Fibroblast of lung (primary cell): ENCODE data around the gene PAM16. TPM values are rescaled to one million over a fixed set of nuclear protein-coding genes. Genes with fewer than 3 reads are reported as not detected.

Experiments used
- DNase-seq, 2 donors: peaks; one replicate each; pipeline versions ENCODE4 v3.0.0 to v3.0.0-alpha.2; 2010; ENCODE audit warnings: low read depth in 2 of 2
- H2AFZ ChIP-seq: 2 replicates; pipeline ENCODE4 v1.5.1; 2012; ENCODE audit warnings: low read length, control low read depth, inconsistent platforms
- H3K27ac ChIP-seq: 2 replicates; pipeline ENCODE4 v1.5.1; 2011; ENCODE audit warnings: low read length, control low read depth; ENCODE audit not compliant: insufficient read depth
- H3K27me3 ChIP-seq: 2 replicates; pipeline ENCODE4 v1.5.1; 2011; ENCODE audit warnings: mild to moderate bottlenecking, low read length; ENCODE audit not compliant: control insufficient read depth, insufficient read depth
- H3K36me3 ChIP-seq: 2 replicates; pipeline ENCODE4 v1.5.1; 2011; ENCODE audit warnings: low read length; ENCODE audit not compliant: control insufficient read depth, insufficient read depth
- H3K4me1 ChIP-seq: 2 replicates; pipeline ENCODE4 v1.5.1; 2011; ENCODE audit warnings: low read length; ENCODE audit not compliant: control insufficient read depth, insufficient read depth; ENCODE audit errors: extremely low read depth
- H3K4me2 ChIP-seq: 2 replicates; pipeline ENCODE4 v1.5.1; 2011; ENCODE audit warnings: low read length, control low read depth; ENCODE audit not compliant: insufficient read depth; ENCODE audit errors: extremely low read depth
- H3K4me3 ChIP-seq, 4 experiments: fragments of 200-600 bp in 1 of 4; sonication (generic) in 1 of 4; replicated peaks in 1 of 4; 2 replicates each; pipeline ENCODE4 v1.5.1; 2011 to 2016; ENCODE audit warnings: low read length in 4 of 4, low read depth in 3 of 4, mild to moderate bottlenecking in 3 of 4, control low read depth in 2 of 4, inconsistent platforms in 1 of 4, mixed read lengths in 1 of 4; ENCODE audit not compliant: insufficient read depth in 1 of 4; ENCODE audit errors: control extremely low read depth in 1 of 4
- H3K79me2 ChIP-seq: 2 replicates; pipeline ENCODE4 v1.5.1; 2012; ENCODE audit warnings: mild to moderate bottlenecking, low read length, inconsistent platforms; ENCODE audit not compliant: control insufficient read depth, insufficient read depth
- H3K9ac ChIP-seq: 2 replicates; pipeline ENCODE4 v1.5.1; 2011; ENCODE audit warnings: mild to moderate bottlenecking, low read length, control low read depth; ENCODE audit not compliant: insufficient read depth
- H3K9me3 ChIP-seq: 2 replicates; pipeline ENCODE4 v1.5.1; 2012; ENCODE audit warnings: low read depth, low read length; ENCODE audit not compliant: control insufficient read depth, insufficient read depth
- H4K20me1 ChIP-seq: 2 replicates; pipeline ENCODE4 v1.5.1; 2011; ENCODE audit warnings: low read length; ENCODE audit not compliant: control insufficient read depth, insufficient read depth; ENCODE audit errors: extremely low read depth
- EZH2 ChIP-seq: IDR thresholded peaks from 2 replicates; pipeline ENCODE4 v1.5.1; 2012; ENCODE audit warnings: low read length, control low read depth, mild to moderate bottlenecking; ENCODE audit errors: missing control alignments
- polyA plus RNA-seq, 2 donors: library from polyadenylated mRNA; depleted of rRNA in 1 of 2; stranded (reverse) in 1 of 2; unstranded in 1 of 2; fragments of >200 nt; gene quantifications; 2 replicates each; pipeline ENCODE4 v1.2.1, GENCODE V29; 2011 to 2012; ENCODE audit warnings: missing spikeins in 1 of 2
- total RNA-seq: library from RNA; depleted of rRNA; stranded (reverse); fragments of >200 nt; gene quantifications from 2 replicates; pipeline ENCODE4 v1.2.1, GENCODE V29; 2014
- TF ChIP-seq, protein P1 (sequence below), 2 donors: IDR thresholded peaks in 1 of 2; conservative IDR thresholded peaks in 1 of 2; 1 replicate in 1 of 2; 2 replicates in 1 of 2; pipeline ENCODE4 v1.5.1; 2011 to 2012; ENCODE audit warnings: low read length in 2 of 2, control low read depth in 1 of 2, inconsistent platforms in 1 of 2, low read depth in 1 of 2, mild to moderate bottlenecking in 1 of 2

The PAM16 gene
- total and polyA plus RNA-seq, 2 donors (not counting 1 experiment from before 2014, with no cell fraction given) = 14.8 to 34.3 TPM

- peak overlapping the region; percentile 80 for H3K4me2 ChIP-seq
- peaks cover 2% of the 10 kb centered on the region for H4K20me1 ChIP-seq
- peak overlapping the region; percentile 32 for H3K9ac ChIP-seq
- TF ChIP-seq, protein P1, sequence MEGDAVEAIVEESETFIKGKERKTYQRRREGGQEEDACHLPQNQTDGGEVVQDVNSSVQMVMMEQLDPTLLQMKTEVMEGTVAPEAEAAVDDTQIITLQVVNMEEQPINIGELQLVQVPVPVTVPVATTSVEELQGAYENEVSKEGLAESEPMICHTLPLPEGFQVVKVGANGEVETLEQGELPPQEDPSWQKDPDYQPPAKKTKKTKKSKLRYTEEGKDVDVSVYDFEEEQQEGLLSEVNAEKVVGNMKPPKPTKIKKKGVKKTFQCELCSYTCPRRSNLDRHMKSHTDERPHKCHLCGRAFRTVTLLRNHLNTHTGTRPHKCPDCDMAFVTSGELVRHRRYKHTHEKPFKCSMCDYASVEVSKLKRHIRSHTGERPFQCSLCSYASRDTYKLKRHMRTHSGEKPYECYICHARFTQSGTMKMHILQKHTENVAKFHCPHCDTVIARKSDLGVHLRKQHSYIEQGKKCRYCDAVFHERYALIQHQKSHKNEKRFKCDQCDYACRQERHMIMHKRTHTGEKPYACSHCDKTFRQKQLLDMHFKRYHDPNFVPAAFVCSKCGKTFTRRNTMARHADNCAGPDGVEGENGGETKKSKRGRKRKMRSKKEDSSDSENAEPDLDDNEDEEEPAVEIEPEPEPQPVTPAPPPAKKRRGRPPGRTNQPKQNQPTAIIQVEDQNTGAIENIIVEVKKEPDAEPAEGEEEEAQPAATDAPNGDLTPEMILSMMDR (conservative IDR thresholded peaks at IDR 0.05 in 1 of 2, IDR thresholded peaks at IDR 0.05 in 1 of 2; ENCODE audit: low read depth in 1 of 2, low read length in 2 of 2) = no peak
- TF ChIP-seq EZH2 = no peak
- no peak overlapping the region for H2AFZ ChIP-seq
- H3K4me3 ChIP-seq = peak overlapping the region in 2 of 4 experiments; percentile 16 to 92
- no peaks in the 10 kb centered on the region for H3K27me3 ChIP-seq
- H3K4me1 ChIP-seq = peaks cover 44% of the 10 kb centered on the region
- DNase-seq = peak; percentile 88 to 89
- H3K36me3 ChIP-seq = peaks cover 4% of the 10 kb centered on the region
- peaks cover 38% of the 10 kb centered on the region for H3K79me2 ChIP-seq
- H3K27ac ChIP-seq = peak overlapping the region; percentile 93
- no peaks in the 10 kb centered on the region for H3K9me3 ChIP-seq
Measured at GRCh38 chr16:4370570-4371356, 19.6 kb upstream of the PAM16 start.

- H3K36me3 ChIP-seq = peaks cover 3% of the 10 kb centered on the region
- DNase-seq = no peak
- peaks cover 33% of the 10 kb centered on the region for H3K79me2 ChIP-seq
- H4K20me1 ChIP-seq = peaks cover 2% of the 10 kb centered on the region
- peak overlapping the region; percentile 49 for H3K4me2 ChIP-seq
- H3K9ac ChIP-seq = no peak overlapping the region
- no peak overlapping the region for H2AFZ ChIP-seq
- no peaks in the 10 kb centered on the region for H3K27me3 ChIP-seq
- no peak for TF ChIP-seq EZH2
- TF ChIP-seq, protein P1 (conservative IDR thresholded peaks at IDR 0.05 in 1 of 2, IDR thresholded peaks at IDR 0.05 in 1 of 2; ENCODE audit: low read depth in 1 of 2, low read length in 2 of 2) = no peak
- no peak overlapping the region for H3K4me3 ChIP-seq
- peak overlapping the region; percentile 93 for H3K27ac ChIP-seq
- peaks cover 40% of the 10 kb centered on the region for H3K4me1 ChIP-seq
- H3K9me3 ChIP-seq = no peaks in the 10 kb centered on the region
Measured at GRCh38 chr16:4370151-4370550, 19.0 kb upstream of the PAM16 start.

DNA sequence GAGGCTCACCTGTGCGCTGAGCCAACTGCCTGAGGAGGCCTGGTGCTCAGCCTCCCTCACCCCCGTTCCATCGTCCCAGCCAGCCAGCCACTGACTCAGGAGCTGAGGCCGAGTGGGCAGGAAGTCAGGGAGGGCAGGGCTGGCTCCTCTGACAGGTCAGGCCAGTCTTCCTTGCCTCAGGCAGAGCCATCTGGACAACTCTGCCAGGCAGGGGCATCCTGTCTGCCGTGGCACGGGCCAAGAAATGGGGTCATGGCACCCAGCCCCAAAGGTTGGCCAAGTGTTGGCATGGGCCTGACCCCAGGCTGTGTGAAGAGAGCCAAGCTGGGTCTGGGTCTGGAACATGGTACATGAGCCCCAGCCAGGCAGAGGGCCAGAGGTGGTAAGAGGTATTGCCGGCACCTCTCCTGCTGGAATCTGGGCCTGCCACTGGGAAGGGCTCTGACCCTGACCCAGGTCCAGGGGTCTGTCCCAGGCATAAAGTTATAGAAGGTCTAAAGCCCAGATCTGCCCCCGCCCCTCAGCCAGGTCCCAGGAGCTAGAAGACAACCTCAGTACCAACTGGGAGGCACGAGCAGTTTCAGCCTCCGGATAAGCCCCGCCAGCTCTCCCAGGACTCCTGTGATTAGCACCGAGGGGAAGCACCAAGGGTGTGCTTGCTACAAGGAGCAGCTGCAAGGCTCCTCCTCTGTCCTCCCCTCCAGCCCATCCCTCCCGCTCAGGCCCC is 18.0 kb upstream of the PAM16 start:
- Histone ChIP-seq H2AFZ (no peak overlapping the region), H3K4me1 (peaks cover 31% of the 10 kb centered on the region), H3K27me3 (no peaks in the 10 kb centered on the region), H3K9me3 (no peaks in the 10 kb centered on the region), H3K36me3 (no peaks in the 10 kb centered on the region), H3K9ac (no peak overlapping the region), H3K4me3 (no peak overlapping the region), H3K27ac (no peak overlapping the region), H4K20me1 (peaks cover 2% of the 10 kb centered on the region), H3K79me2 (peaks cover 23% of the 10 kb centered on the region), H3K4me2 (no peak overlapping the region)
- TF ChIP-seq, protein P1 (conservative IDR thresholded peaks at IDR 0.05 in 1 of 2, IDR thresholded peaks at IDR 0.05 in 1 of 2; ENCODE audit: low read depth in 1 of 2, low read length in 2 of 2) = no peak
- TF ChIP-seq EZH2 = no peak
- DNase-seq = no peak
